ENCODE data around the gene PLXNA1. TPM values are rescaled to one million over a fixed set of nuclear protein-coding genes. Genes with fewer than 3 reads are reported as not detected.
A peak's percentile ranks its signal among the peaks of the same experiment; 100 is the strongest.

PLXNA1 gene
- total and polyA plus RNA-seq, 10 of the 15 experiments (the other 5 are each of a cell fraction or from before 2014, with no cell fraction given): 0.03 to 16.4 (median 2.5) TPM

DNA sequence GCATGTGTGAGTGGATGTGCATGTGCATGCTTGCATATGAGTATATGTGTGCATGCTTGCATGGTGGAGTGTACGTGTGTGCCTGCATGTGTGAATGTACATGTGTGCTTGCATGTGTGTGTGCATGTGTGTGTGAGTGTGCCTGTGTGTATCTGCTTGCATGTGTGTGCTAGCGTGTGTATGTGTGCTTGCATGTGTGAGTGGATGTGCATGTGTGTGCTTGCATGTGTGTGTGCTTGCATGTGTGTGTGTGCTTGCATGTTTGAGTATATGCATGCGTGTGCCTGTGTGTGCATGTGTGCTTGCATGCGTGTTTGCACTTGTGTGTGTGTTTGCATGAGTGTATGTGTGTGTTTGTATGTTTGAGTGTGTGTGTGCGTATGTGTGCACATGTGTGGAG lies 4.6 kb upstream of the PLXNA1 start:
- ChIA-PET SMC1A (ENCODE audit: uncharacterized antibody, unreplicated experiment) (no interaction called here), POLR2A (interaction anchor here (0.8 kb wide), 1 partner anchor 226 kb away, joined by 3 read pairs; no protein-coding TSS in a partner anchor), RAD21 (ENCODE audit: unreplicated experiment) (no interaction called here), CTCF (no interaction called here)
- no peak overlapping the region for H3K9ac ChIP-seq (ENCODE audit: control insufficient read depth, insufficient read depth, low read length)
- intact Hi-C loops (cut with micrococcal nuclease; ENCODE audit: unreplicated experiment): no loop called here
- no peak for ATAC-seq
- no peaks in the 10 kb centered on the region for H3K36me3 ChIP-seq (ENCODE audit: control insufficient read depth in 2 of 2, insufficient read depth in 2 of 2, low read length in 1 of 2)
- H3K27ac ChIP-seq (ENCODE audit: control insufficient read depth, insufficient read depth): no peak overlapping the region
- in situ Hi-C loops (cut with MboI): loop anchor here (5.0 kb wide), 1 partner anchor 226 kb away; no protein-coding TSS in a partner anchor
- no peak overlapping the region for H3K4me3 ChIP-seq
- H3K9me3 ChIP-seq (replicated peaks; ENCODE audit: control insufficient read depth, insufficient read depth, low read length): peaks cover 6% of the 10 kb centered on the region
- no peak for DNase-seq (ENCODE audit: low read depth, low spot score)
- no TSS peak for BruUV-seq (replicated peaks)
- no peaks in the 10 kb centered on the region for H4K20me1 ChIP-seq (ENCODE audit: control insufficient read depth, insufficient read depth)
- FAIRE-seq: no peak
- no peak overlapping the region for H2AFZ ChIP-seq (ENCODE audit: control insufficient read depth, low read depth, low read length)
- TF ChIP-seq NFYA (IDR thresholded peaks at IDR 0.05; ENCODE audit: borderline replicate concordance, low read depth, low read length) (no peak), NR2C2 (IDR thresholded peaks at IDR 0.05; ENCODE audit: borderline replicate concordance, control insufficient read depth, insufficient read length, low read depth) (peak; percentile 35), ZBED1 (IDR thresholded peaks at IDR 0.05; ENCODE audit: borderline replicate concordance) (no peak), PAX8 (IDR thresholded peaks at IDR 0.05) (no peak), IRF4 (IDR thresholded peaks at IDR 0.05; ENCODE audit: low read depth, low read length) (no peak), CREM (IDR thresholded peaks at IDR 0.05; ENCODE audit: low read depth) (no peak)
- H3K4me2 ChIP-seq (ENCODE audit: control insufficient read depth, insufficient read depth): no peak overlapping the region
- 44% methylated on average over 5 of the region's 5 CpGs for WGBS (ENCODE audit: insufficient coverage, insufficient replicate concordance, low lambda C conversion rate, missing lambda C conversion rate)
- no peaks in the 10 kb centered on the region for H3K27me3 ChIP-seq (replicated peaks in 1 of 2; ENCODE audit: control insufficient read depth in 2 of 2, insufficient read depth in 2 of 2, low read length in 1 of 2)
- peaks cover 9% of the 10 kb centered on the region for H3K4me1 ChIP-seq (ENCODE audit: control insufficient read depth, insufficient read depth, low read length)
- no peaks in the 10 kb centered on the region for H3K79me2 ChIP-seq (ENCODE audit: control insufficient read depth, insufficient read depth, low read length)

GRCh38 chr3:126979046-126979628 lies 3.8 kb upstream of the PLXNA1 start:
- in situ Hi-C loops (cut with MboI): loop anchor here (5.0 kb wide), 1 partner anchor 227 kb away; no protein-coding TSS in a partner anchor

More at GRCh38 chr3:126979046-126979628, 3.8 kb upstream of the PLXNA1 start:
- POLR2A ChIA-PET: interaction anchor here (0.8 kb wide), 1 partner anchor 227 kb away, joined by 3 read pairs; no protein-coding TSS in a partner anchor
- no peaks in the 10 kb centered on the region for H3K36me3 ChIP-seq (ENCODE audit: control insufficient read depth in 2 of 2, insufficient read depth in 2 of 2, low read length in 1 of 2)
- SMC1A ChIA-PET (ENCODE audit: uncharacterized antibody, unreplicated experiment): interaction anchor here (0.6 to 0.7 kb wide), 2 partner anchors 10 to 91 kb away, joined by 3 read pairs; no protein-coding TSS in a partner anchor
- no peak overlapping the region for H3K4me2 ChIP-seq (ENCODE audit: control insufficient read depth, insufficient read depth)
- ATAC-seq (no peak), FAIRE-seq (no peak), DNase-seq (ENCODE audit: low read depth, low spot score) (no peak)
- H3K9ac ChIP-seq (ENCODE audit: control insufficient read depth, insufficient read depth, low read length): no peak overlapping the region
- no peaks in the 10 kb centered on the region for H3K79me2 ChIP-seq (ENCODE audit: control insufficient read depth, insufficient read depth, low read length)
- CTCF ChIA-PET: interaction anchor here (4.5 kb wide), 1 partner anchor 226 kb away, joined by 45 read pairs; no protein-coding TSS in a partner anchor
- 0 out of 2 replicates have a peak, but pooled peaks have one; percentile 3 for TF ChIP-seq SPI1 (IDR thresholded peaks at IDR 0.05; ENCODE audit: borderline replicate concordance, insufficient read depth, low read depth, low read length)
- no peak for TF ChIP-seq ZNF384 (IDR thresholded peaks at IDR 0.05; ENCODE audit: borderline replicate concordance, low read depth, low read length)
- TF ChIP-seq JUNB (IDR thresholded peaks at IDR 0.05): no peak
- no peak overlapping the region for H2AFZ ChIP-seq (ENCODE audit: control insufficient read depth, low read depth, low read length)
- 34% methylated on average over 5 of the region's 5 CpGs for WGBS (ENCODE audit: insufficient coverage, insufficient replicate concordance, low lambda C conversion rate, missing lambda C conversion rate)
- H3K4me3 ChIP-seq: no peak overlapping the region
- no peaks in the 10 kb centered on the region for H3K27me3 ChIP-seq (replicated peaks in 1 of 2; ENCODE audit: control insufficient read depth in 2 of 2, insufficient read depth in 2 of 2, low read length in 1 of 2)
- no peak overlapping the region for H3K27ac ChIP-seq (ENCODE audit: control insufficient read depth, insufficient read depth)
- intact Hi-C loops (cut with micrococcal nuclease; ENCODE audit: unreplicated experiment): no loop called here
- peaks cover 9% of the 10 kb centered on the region for H3K4me1 ChIP-seq (ENCODE audit: control insufficient read depth, insufficient read depth, low read length)
- RAD21 ChIA-PET (ENCODE audit: unreplicated experiment): interaction anchor here (1.1 kb wide), 1 partner anchor 477 kb away, joined by 3 read pairs; no protein-coding TSS in a partner anchor
- H3K9me3 ChIP-seq (replicated peaks; ENCODE audit: control insufficient read depth, insufficient read depth, low read length): peaks cover 6% of the 10 kb centered on the region
- no peaks in the 10 kb centered on the region for H4K20me1 ChIP-seq (ENCODE audit: control insufficient read depth, insufficient read depth)
- BruUV-seq (replicated peaks): no TSS peak
